Measurements from ENCODE around the gene UBR1.

DNA sequence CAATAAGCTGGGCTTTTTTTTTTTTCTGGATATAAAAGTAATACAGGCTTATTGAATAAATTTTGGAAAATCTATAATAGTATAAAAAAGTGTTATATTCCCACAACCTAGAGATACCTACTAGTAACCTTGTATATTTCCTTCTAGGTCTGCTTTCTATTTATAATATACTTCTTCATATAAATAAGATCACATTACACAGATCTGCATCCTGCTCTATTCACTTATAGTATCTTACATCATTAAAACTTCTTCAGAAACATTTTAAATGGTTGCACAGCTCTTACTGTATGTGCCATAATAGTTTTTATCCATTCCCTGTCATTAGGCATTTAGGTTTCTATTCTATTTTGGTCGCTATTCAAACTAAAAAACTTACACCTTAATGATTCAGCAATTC lies 98.3 kb downstream of the UBR1 start:
- TF ChIP-seq POLR2A (IDR thresholded peaks at IDR 0.05), result no peak
- TF ChIP-seq, protein P1, sequence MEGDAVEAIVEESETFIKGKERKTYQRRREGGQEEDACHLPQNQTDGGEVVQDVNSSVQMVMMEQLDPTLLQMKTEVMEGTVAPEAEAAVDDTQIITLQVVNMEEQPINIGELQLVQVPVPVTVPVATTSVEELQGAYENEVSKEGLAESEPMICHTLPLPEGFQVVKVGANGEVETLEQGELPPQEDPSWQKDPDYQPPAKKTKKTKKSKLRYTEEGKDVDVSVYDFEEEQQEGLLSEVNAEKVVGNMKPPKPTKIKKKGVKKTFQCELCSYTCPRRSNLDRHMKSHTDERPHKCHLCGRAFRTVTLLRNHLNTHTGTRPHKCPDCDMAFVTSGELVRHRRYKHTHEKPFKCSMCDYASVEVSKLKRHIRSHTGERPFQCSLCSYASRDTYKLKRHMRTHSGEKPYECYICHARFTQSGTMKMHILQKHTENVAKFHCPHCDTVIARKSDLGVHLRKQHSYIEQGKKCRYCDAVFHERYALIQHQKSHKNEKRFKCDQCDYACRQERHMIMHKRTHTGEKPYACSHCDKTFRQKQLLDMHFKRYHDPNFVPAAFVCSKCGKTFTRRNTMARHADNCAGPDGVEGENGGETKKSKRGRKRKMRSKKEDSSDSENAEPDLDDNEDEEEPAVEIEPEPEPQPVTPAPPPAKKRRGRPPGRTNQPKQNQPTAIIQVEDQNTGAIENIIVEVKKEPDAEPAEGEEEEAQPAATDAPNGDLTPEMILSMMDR (IDR thresholded peaks at IDR 0.05), result no peak
- no peak for TF ChIP-seq POLR2AphosphoS5 (IDR thresholded peaks at IDR 0.05)

All from transverse colon (tissue), 4 donors.